Endodermal cell (in vitro differentiated cells): ENCODE data around the gene VPS51. TPM values are rescaled to one million over a fixed set of nuclear protein-coding genes. Genes with fewer than 3 reads are reported as not detected.

Experiments used
- DNase-seq: peaks from one replicate; pipeline ENCODE4 v3.0.0-alpha.2; 2017
- H3K27ac ChIP-seq: 2 replicates; pipeline ENCODE4 v1.5.1; 2013; ENCODE audit warnings: mild to moderate bottlenecking, low read depth, low read length, moderate library complexity
- H3K27me3 ChIP-seq: 2 replicates; pipeline ENCODE4 v1.6.1; 2013; ENCODE audit warnings: mild to moderate bottlenecking, low read length, moderate library complexity; ENCODE audit not compliant: insufficient read depth, control insufficient read depth, poor library complexity, severe bottlenecking
- H3K36me3 ChIP-seq: 2 replicates; pipeline ENCODE4 v1.7.0; 2013; ENCODE audit warnings: mild to moderate bottlenecking, low read length, moderate library complexity; ENCODE audit not compliant: control insufficient read depth, insufficient read depth
- H3K4me1 ChIP-seq: one replicate; pipeline ENCODE4 v1.7.0; 2013; ENCODE audit warnings: low read length; ENCODE audit not compliant: control insufficient read depth, insufficient read depth
- H3K4me3 ChIP-seq: 2 replicates; pipeline ENCODE4 v1.5.1; 2013; ENCODE audit warnings: mild to moderate bottlenecking, low read length, moderate library complexity
- H3K9ac ChIP-seq: 2 replicates; pipeline ENCODE4 v1.6.1; 2013; ENCODE audit warnings: mild to moderate bottlenecking, low read length, moderate library complexity; ENCODE audit not compliant: poor library complexity, severe bottlenecking; ENCODE audit errors: extremely low read depth
- H3K9me3 ChIP-seq: 2 replicates; pipeline ENCODE4 v1.6.1; 2013; ENCODE audit warnings: mild to moderate bottlenecking, low read length, moderate library complexity; ENCODE audit not compliant: control insufficient read depth
- H3K27ac Mint-ChIP-seq: 2 replicates; pipeline ENCODE4 v1.8.0; 2020; ENCODE audit warnings: mixed read lengths
- H3K27me3 Mint-ChIP-seq: 2 replicates; pipeline ENCODE4 v1.8.0; 2021; ENCODE audit warnings: mild to moderate bottlenecking, mixed read lengths; ENCODE audit not compliant: insufficient read depth
- H3K36me3 Mint-ChIP-seq: 2 replicates; pipeline ENCODE4 v1.8.0; 2020; ENCODE audit warnings: low read depth, mixed read lengths
- H3K4me1 Mint-ChIP-seq: 2 replicates; pipeline ENCODE4 v1.8.0; 2020; ENCODE audit warnings: mixed read lengths
- H3K4me3 Mint-ChIP-seq: 2 replicates; pipeline ENCODE4 v1.8.0; 2020; ENCODE audit warnings: mild to moderate bottlenecking, moderate library complexity, mixed read lengths
- H3K9me3 Mint-ChIP-seq: 2 replicates; pipeline ENCODE4 v1.8.0; 2020; ENCODE audit warnings: mild to moderate bottlenecking, mixed read lengths
- WGBS, 2 experiments: methylation state at CpG; one replicate each; pipeline versions ENCODE4 v1.1.5 to v1.1.7; 2013; ENCODE audit warnings: missing lambda C conversion rate in 2 of 2, mixed read lengths in 1 of 2; ENCODE audit not compliant: insufficient coverage in 1 of 2, insufficient read length in 1 of 2; 5-methylcytosine and 5-hydroxymethylcytosine counted together
- total RNA-seq, 2 donors: library from RNA; stranded (reverse); fragmentation: NEBNext Ultra II Directional in 1 of 2; extraction: Animal tissue kit (Norgen Biotek cat#: 25700) in 1 of 2; gene quantifications; 2 replicates in 1 of 2; 3 replicates in 1 of 2; pipeline ENCODE4 v1.2.1, GENCODE V29; 2021
- TF ChIP-seq, protein P1 (sequence below): fragments of 200-600 bp; sonication (generic); conservative IDR thresholded peaks from 2 replicates; pipeline ENCODE4 v1.5.0; 2021; ENCODE audit warnings: antibody characterized with exemption, mild to moderate bottlenecking

Gene VPS51
- total RNA-seq, 2 donors from 2014 or later, result 107 to 113 TPM

DNA sequence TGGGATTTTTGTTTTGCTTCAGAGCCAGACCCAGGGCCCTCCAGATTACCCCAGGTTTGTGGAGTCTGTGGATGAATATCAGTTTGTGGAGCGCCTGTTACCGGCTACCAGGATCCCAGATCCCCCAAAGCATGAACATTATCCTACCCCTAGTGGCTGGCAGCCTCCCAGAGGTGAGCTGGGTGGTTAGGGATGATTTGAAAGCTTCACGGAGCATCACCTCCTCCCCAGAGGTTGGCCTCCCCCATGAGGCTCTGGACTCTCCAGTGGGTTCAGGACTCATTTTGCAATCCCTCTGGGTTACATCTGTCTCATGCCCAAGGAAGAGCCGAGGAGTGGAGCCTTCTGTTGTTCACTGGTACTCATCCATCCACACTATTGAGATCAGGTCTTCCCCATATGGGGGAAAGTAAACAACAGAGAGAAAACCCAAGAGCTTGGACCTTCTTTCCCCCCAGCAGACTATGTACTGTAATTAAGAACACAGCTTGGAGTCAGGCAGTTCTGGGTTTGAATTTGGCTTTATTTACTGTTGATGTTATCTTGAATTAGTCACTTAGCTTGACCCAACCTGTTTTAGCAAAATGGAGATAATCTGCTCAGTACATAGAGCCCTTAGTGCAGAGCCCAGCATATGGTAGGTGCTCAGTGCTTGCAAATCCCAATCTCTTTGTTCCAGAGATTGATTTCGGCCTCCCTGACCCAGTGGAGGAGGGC lies 28.6 kb downstream of the VPS51 start:
- Mint-ChIP-seq H3K27me3 (no peaks in the 10 kb centered on the region), H3K4me1 (peaks cover 8% of the 10 kb centered on the region), H3K4me3 (peak overlapping the region; percentile 5), H3K27ac (no peak overlapping the region), H3K9me3 (no peaks in the 10 kb centered on the region), H3K36me3 (peaks cover 38% of the 10 kb centered on the region)
- no peak overlapping the region for H3K27ac ChIP-seq
- peak; percentile 22 for DNase-seq
- no peaks in the 10 kb centered on the region for H3K27me3 ChIP-seq
- H3K36me3 ChIP-seq, result peaks cover 67% of the 10 kb centered on the region
- TF ChIP-seq, protein P1, sequence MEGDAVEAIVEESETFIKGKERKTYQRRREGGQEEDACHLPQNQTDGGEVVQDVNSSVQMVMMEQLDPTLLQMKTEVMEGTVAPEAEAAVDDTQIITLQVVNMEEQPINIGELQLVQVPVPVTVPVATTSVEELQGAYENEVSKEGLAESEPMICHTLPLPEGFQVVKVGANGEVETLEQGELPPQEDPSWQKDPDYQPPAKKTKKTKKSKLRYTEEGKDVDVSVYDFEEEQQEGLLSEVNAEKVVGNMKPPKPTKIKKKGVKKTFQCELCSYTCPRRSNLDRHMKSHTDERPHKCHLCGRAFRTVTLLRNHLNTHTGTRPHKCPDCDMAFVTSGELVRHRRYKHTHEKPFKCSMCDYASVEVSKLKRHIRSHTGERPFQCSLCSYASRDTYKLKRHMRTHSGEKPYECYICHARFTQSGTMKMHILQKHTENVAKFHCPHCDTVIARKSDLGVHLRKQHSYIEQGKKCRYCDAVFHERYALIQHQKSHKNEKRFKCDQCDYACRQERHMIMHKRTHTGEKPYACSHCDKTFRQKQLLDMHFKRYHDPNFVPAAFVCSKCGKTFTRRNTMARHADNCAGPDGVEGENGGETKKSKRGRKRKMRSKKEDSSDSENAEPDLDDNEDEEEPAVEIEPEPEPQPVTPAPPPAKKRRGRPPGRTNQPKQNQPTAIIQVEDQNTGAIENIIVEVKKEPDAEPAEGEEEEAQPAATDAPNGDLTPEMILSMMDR, result no peak
- 80 to 92% methylated on average over 1 to 3 of the region's 5 CpGs for WGBS, 2 experiments
- no peak overlapping the region for H3K9ac ChIP-seq
- H3K4me3 ChIP-seq, result no peak overlapping the region
- no peaks in the 10 kb centered on the region for H3K4me1 ChIP-seq
- H3K9me3 ChIP-seq, result no peaks in the 10 kb centered on the region

DNA sequence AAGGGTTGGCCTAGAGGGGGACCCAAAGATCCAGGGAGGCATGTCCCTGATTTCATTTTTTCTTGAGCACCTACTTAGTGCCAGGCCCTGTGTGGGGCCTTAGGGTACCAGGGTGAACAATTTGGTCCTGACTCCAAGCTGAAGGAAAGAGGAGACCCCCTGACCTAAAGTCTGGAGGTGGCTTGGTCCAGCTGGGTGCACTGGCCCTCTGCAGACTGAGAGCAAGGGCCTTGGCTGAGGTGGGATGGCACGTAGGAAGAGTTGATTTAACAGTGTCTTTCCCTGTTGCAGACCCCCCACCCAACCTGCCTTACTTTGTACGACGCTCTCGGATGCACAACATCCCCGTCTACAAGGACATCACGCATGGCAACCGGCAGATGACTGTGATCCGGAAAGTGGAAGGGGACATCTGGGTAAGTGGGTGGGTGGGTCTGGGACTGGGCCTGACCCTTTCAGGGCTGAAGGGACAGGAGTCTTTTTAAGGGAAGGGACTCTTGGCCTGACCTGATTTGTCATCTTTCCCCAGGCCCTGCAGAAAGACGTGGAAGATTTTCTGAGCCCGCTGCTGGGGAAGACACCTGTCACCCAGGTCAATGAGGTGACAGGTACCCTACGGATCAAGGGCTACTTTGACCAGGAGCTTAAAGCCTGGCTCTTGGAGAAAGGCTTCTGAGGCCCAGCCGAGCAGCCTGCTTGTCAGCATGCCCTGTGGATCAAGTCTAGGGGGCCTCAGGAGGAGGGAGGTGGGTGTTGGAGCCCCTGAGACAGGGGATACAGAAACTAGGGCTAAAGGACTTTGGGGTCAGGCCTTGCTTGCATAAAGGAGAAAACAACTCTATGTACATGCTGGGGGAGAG lies 29.4 kb downstream of the VPS51 start:
- no peaks in the 10 kb centered on the region for H3K27me3 ChIP-seq
- Mint-ChIP-seq H3K9me3 (no peaks in the 10 kb centered on the region), H3K36me3 (peaks cover 35% of the 10 kb centered on the region), H3K27ac (no peak overlapping the region), H3K27me3 (no peaks in the 10 kb centered on the region), H3K4me3 (no peak overlapping the region), H3K4me1 (peaks cover 8% of the 10 kb centered on the region)
- H3K9me3 ChIP-seq, result no peaks in the 10 kb centered on the region
- DNase-seq, result peak; percentile 21
- H3K9ac ChIP-seq, result no peak overlapping the region
- TF ChIP-seq, protein P1, result no peak
- H3K27ac ChIP-seq, result no peak overlapping the region
- peaks cover 64% of the 10 kb centered on the region for H3K36me3 ChIP-seq
- no peak overlapping the region for H3K4me3 ChIP-seq
- WGBS, 2 experiments, result 93 to 94% methylated on average over 7 to 12 of the region's 12 CpGs
- no peaks in the 10 kb centered on the region for H3K4me1 ChIP-seq

DNA sequence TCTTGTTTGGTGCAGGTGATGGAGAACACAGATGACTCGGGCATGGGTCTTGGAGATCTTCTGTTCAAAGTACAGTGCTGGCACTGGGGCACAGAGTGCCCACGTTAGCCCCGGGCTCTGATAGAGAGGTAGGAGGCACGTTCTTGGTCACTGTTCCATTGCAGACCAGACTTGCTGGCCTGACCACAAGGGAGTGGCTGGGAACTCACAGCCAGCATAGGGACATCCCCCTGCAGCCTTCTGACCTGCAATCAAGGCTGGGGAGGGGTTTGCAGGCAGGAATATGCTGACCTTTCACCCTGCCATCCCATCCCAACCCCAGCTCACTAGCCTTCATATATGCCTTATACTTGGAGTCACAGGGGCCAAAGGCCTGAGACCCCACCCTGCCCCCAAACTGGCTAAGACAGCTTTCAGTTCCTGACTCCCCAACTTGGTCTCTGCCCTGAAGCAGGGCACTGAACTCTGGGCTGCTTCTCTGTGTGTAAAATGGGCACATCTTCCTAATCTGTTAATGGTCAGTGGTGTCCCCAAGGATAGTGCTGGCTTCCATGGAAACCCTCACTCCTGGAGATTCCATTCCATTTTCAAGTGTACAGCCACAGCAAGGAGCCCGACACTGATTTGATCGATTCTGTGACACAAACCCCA lies 30.7 kb downstream of the VPS51 start:
- peaks cover 35% of the 10 kb centered on the region for H3K36me3 Mint-ChIP-seq
- DNase-seq, result peak; percentile 11

More for the DNA sequence above, 30.7 kb downstream of the VPS51 start:
- Histone ChIP-seq H3K27ac (no peak overlapping the region), H3K36me3 (peaks cover 68% of the 10 kb centered on the region), H3K4me3 (no peak overlapping the region), H3K27me3 (no peaks in the 10 kb centered on the region), H3K9me3 (no peaks in the 10 kb centered on the region), H3K4me1 (no peaks in the 10 kb centered on the region), H3K9ac (no peak overlapping the region)
- Mint-ChIP-seq H3K4me3 (no peak overlapping the region), H3K4me1 (peaks cover 4% of the 10 kb centered on the region), H3K27ac (no peak overlapping the region), H3K9me3 (no peaks in the 10 kb centered on the region), H3K27me3 (no peaks in the 10 kb centered on the region)
- 86 to 100% methylated on average over 4 to 6 of the region's 6 CpGs for WGBS, 2 experiments
- TF ChIP-seq, protein P1, result no peak
